Measurements from ENCODE around the gene PCDHGB7.

PCDHGB7 gene

GRCh38 chr5:141434006-141434405 lies 16.5 kb downstream of the PCDHGB7 start:
- Histone ChIP-seq H3K9me3 (ENCODE audit: low read length) (peaks cover 8% of the 10 kb centered on the region; the same call in 1 of the 2 replicates), H3K9me2 (ENCODE audit: low read depth, low read length) (no peaks in the 10 kb centered on the region), H3K9ac (ENCODE audit: low read length) (no peak overlapping the region), H2AFZ (ENCODE audit: low read length) (no peak overlapping the region), H3K27me3 (ENCODE audit: insufficient read depth, low read length) (no peaks in the 10 kb centered on the region), H3K27ac (ENCODE audit: low read depth, low read length, poor library complexity, severe bottlenecking) (no peak overlapping the region), H4K20me1 (ENCODE audit: insufficient read depth, low read length) (no peaks in the 10 kb centered on the region), H3K4me3 (ENCODE audit: low read depth, low read length, poor library complexity, severe bottlenecking) (no peak overlapping the region), H3F3A (ENCODE audit: insufficient read depth, low read length) (no peaks in the 10 kb centered on the region), H3K4me1 (ENCODE audit: insufficient read depth, low read length, severe bottlenecking) (peaks cover 6% of the 10 kb centered on the region), H3K79me2 (ENCODE audit: insufficient read depth, low read length) (no peaks in the 10 kb centered on the region), H3K36me3 (ENCODE audit: insufficient read depth, low read length) (no peaks in the 10 kb centered on the region), H3K4me2 (ENCODE audit: low read length) (no peak overlapping the region)
- TF ChIP-seq EZH2 (IDR thresholded peaks at IDR 0.05; ENCODE audit: borderline replicate concordance, low read length) (no peak), CTCF (IDR thresholded peaks at IDR 0.05; ENCODE audit: low read length) (no peak)

- H3K9me2 ChIP-seq (ENCODE audit: low read depth, low read length) = no peaks in the 10 kb centered on the region
- no peaks in the 10 kb centered on the region for H3F3A ChIP-seq (ENCODE audit: insufficient read depth, low read length)
- H3K4me1 ChIP-seq (ENCODE audit: insufficient read depth, low read length, severe bottlenecking) = no peaks in the 10 kb centered on the region
- no peaks in the 10 kb centered on the region for H3K79me2 ChIP-seq (ENCODE audit: insufficient read depth, low read length)
- H4K20me1 ChIP-seq (ENCODE audit: insufficient read depth, low read length) = no peaks in the 10 kb centered on the region
- H3K4me3 ChIP-seq (ENCODE audit: low read depth, low read length, poor library complexity, severe bottlenecking) = no peak overlapping the region
- H3K27ac ChIP-seq (ENCODE audit: low read depth, low read length, poor library complexity, severe bottlenecking) = no peak overlapping the region
- no peak overlapping the region for H3K9ac ChIP-seq (ENCODE audit: low read length)
- H3K9me3 ChIP-seq (ENCODE audit: low read length) = peaks cover 8% of the 10 kb centered on the region; the same call in 1 of the 2 replicates
- no peak overlapping the region for H2AFZ ChIP-seq (ENCODE audit: low read length)
- no peaks in the 10 kb centered on the region for H3K36me3 ChIP-seq (ENCODE audit: insufficient read depth, low read length)
- TF ChIP-seq EZH2 (IDR thresholded peaks at IDR 0.05; ENCODE audit: borderline replicate concordance, low read length) (no peak), CTCF (IDR thresholded peaks at IDR 0.05; ENCODE audit: low read length) (no peak)
- no peaks in the 10 kb centered on the region for H3K27me3 ChIP-seq (ENCODE audit: insufficient read depth, low read length)
- no peak overlapping the region for H3K4me2 ChIP-seq (ENCODE audit: low read length)
Observed at GRCh38 chr5:141437221-141437620, 19.7 kb downstream of the PCDHGB7 start.

GRCh38 chr5:141439411-141440141 lies 22.1 kb downstream of the PCDHGB7 start:
- no peak overlapping the region for H3K9ac ChIP-seq (ENCODE audit: low read length)
- H4K20me1 ChIP-seq (ENCODE audit: insufficient read depth, low read length) = no peaks in the 10 kb centered on the region
- no peaks in the 10 kb centered on the region for H3K9me2 ChIP-seq (ENCODE audit: low read depth, low read length)
- no peaks in the 10 kb centered on the region for H3F3A ChIP-seq (ENCODE audit: insufficient read depth, low read length)
- no peak overlapping the region for H3K4me3 ChIP-seq (ENCODE audit: low read depth, low read length, poor library complexity, severe bottlenecking)
- H2AFZ ChIP-seq (ENCODE audit: low read length) = no peak overlapping the region
- no peak overlapping the region for H3K4me2 ChIP-seq (ENCODE audit: low read length)
- H3K79me2 ChIP-seq (ENCODE audit: insufficient read depth, low read length) = no peaks in the 10 kb centered on the region
- no peaks in the 10 kb centered on the region for H3K27me3 ChIP-seq (ENCODE audit: insufficient read depth, low read length)
- H3K4me1 ChIP-seq (ENCODE audit: insufficient read depth, low read length, severe bottlenecking) = no peaks in the 10 kb centered on the region
- no peaks in the 10 kb centered on the region for H3K36me3 ChIP-seq (ENCODE audit: insufficient read depth, low read length)
- no peak overlapping the region for H3K27ac ChIP-seq (ENCODE audit: low read depth, low read length, poor library complexity, severe bottlenecking)
- no peak for TF ChIP-seq CTCF (IDR thresholded peaks at IDR 0.05; ENCODE audit: low read length)
- no peak for TF ChIP-seq EZH2 (IDR thresholded peaks at IDR 0.05; ENCODE audit: borderline replicate concordance, low read length)
- peaks cover 8% of the 10 kb centered on the region; the same call in 1 of the 2 replicates for H3K9me3 ChIP-seq (ENCODE audit: low read length)

Measured in OCI-LY1 (cell line).